ENCODE data around the gene GMPPA. TPM values are rescaled to one million over a fixed set of nuclear protein-coding genes. Genes with fewer than 3 reads are reported as not detected.

Gene GMPPA
- polyA plus RNA-seq, 10 donors, result 21.7 to 29.9 (median 24.9) TPM

- DNase-seq, result no peak
These were observed 54.8 kb downstream of the GMPPA start for GRCh38 chr2:219553463-219553963.

DNA sequence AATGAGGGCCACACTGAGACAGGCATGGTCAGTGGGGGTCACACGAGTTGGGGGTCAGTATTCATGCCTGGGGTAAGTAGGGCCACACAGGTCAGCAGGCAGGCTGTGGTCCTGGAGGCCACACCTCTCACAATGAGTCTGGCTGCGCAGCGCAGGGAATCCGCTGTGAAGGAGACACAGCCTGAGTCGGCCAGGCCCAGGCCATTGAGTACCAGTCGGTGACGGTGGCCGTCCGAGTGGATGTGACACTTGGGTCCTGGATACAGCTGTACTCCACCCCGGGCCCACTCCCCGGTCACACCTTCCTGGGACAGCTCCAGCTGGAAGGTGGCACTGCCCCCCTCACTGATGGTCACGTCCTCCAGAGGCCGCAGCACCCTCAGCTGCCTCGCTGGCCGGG is 55.7 kb downstream of the GMPPA start:
- no peak for DNase-seq

- no peak for DNase-seq
These were observed 57.3 kb downstream of the GMPPA start for GRCh38 chr2:219555956-219556355.

GRCh38 chr2:219556413-219556812 is 57.7 kb downstream of the GMPPA start:
- no peak for DNase-seq

Other genes starting within 250 kb of the GMPPA start
- gene TUBA4B, start 245.6 kb upstream of the GMPPA start, polyA plus RNA-seq (ENCODE audit: insufficient read length in 10 of 10), result under 1 TPM in 5 of 10 donors, not detected in 5; 0.15 to 0.22 (median 0.18) TPM
- gene TUBA4A, start 245.0 kb upstream of the GMPPA start, polyA plus RNA-seq (ENCODE audit: insufficient read length in 10 of 10), result 100 to 1,000 TPM in 7 of 10 donors, 10 to 100 TPM in 3; 84.3 to 159 (median 120) TPM
- gene DNAJB2, start 219.5 kb upstream of the GMPPA start, polyA plus RNA-seq (ENCODE audit: insufficient read length in 10 of 10), result 10 to 100 TPM; 69.9 to 89.8 (median 78.6) TPM
- gene PTPRN, start 189.5 kb upstream of the GMPPA start, polyA plus RNA-seq (ENCODE audit: insufficient read length in 10 of 10), result under 1 TPM in 6 of 10 donors, not detected in 4; 0.15 to 0.75 (median 0.49) TPM
- not detected for gene RESP18, start 166.1 kb upstream of the GMPPA start, polyA plus RNA-seq (ENCODE audit: insufficient read length in 10 of 10)
- 10 to 100 TPM; 26.4 to 45.4 (median 36.6) TPM for gene DNPEP, start 111.0 kb upstream of the GMPPA start, polyA plus RNA-seq (ENCODE audit: insufficient read length in 10 of 10)
- 1,000 to 10,000 TPM; 1,880 to 4,907 (median 4,107) TPM for gene DES, start 80.5 kb upstream of the GMPPA start, polyA plus RNA-seq (ENCODE audit: insufficient read length in 10 of 10)
- gene SPEG, start 64.0 kb upstream of the GMPPA start, polyA plus RNA-seq (ENCODE audit: insufficient read length in 10 of 10), result 100 to 1,000 TPM in 9 of 10 donors, 10 to 100 TPM in 1; 63.9 to 179 (median 138) TPM
- gene ASIC4, start 15.6 kb downstream of the GMPPA start, polyA plus RNA-seq (ENCODE audit: insufficient read length in 10 of 10), result under 1 TPM; 0.15 to 0.70 (median 0.34) TPM
- 10 to 100 TPM; 34.4 to 75.8 (median 44.8) TPM for gene CHPF, start 44.9 kb downstream of the GMPPA start, polyA plus RNA-seq (ENCODE audit: insufficient read length in 10 of 10)
- 1 to 10 TPM; 1.6 to 3.1 (median 2.3) TPM for gene TMEM198, start 45.1 kb downstream of the GMPPA start, polyA plus RNA-seq (ENCODE audit: insufficient read length in 10 of 10)
- 100 to 1,000 TPM in 9 of 10 donors, 10 to 100 TPM in 1; 94.0 to 139 (median 117) TPM for gene OBSL1, start 72.6 kb downstream of the GMPPA start, polyA plus RNA-seq (ENCODE audit: insufficient read length in 10 of 10)
- gene INHA, start 73.4 kb downstream of the GMPPA start, polyA plus RNA-seq (ENCODE audit: insufficient read length in 10 of 10), result 1 to 10 TPM in 2 of 10 donors, under 1 TPM in 8; 0.16 to 1.5 (median 0.57) TPM
- gene STK11IP, start 99.0 kb downstream of the GMPPA start, polyA plus RNA-seq (ENCODE audit: insufficient read length in 10 of 10), result 10 to 100 TPM in 9 of 10 donors, 1 to 10 TPM in 1; 9.4 to 26.5 (median 14.4) TPM
- gene SLC4A3, start 128.7 kb downstream of the GMPPA start, polyA plus RNA-seq (ENCODE audit: insufficient read length in 10 of 10), result 10 to 100 TPM in 2 of 10 donors, 1 to 10 TPM in 8; 5.6 to 11.7 (median 7.3) TPM

Data from muscle of back (tissue), 11 donors.